Smooth muscle cell (in vitro differentiated cells): ENCODE data around the gene PDGFC. TPM values are rescaled to one million over a fixed set of nuclear protein-coding genes. Genes with fewer than 3 reads are reported as not detected.

Experiments used
- DNase-seq: peaks from one replicate; lab custom pipeline; 2025; ENCODE audit not compliant: unreplicated experiment; lab: John Stamatoyannopoulos, UW
- H2AFZ ChIP-seq: fragments of 200-600 bp; sonication (generic); 2 replicates; pipeline ENCODE4 v1.6.0; 2016; ENCODE audit warnings: antibody characterized with exemption, low read depth, mild to moderate bottlenecking
- H3F3A ChIP-seq: fragments of 200-600 bp; sonication (generic); 2 replicates; pipeline ENCODE4 v1.6.0; 2017; ENCODE audit warnings: antibody characterized with exemption, low read depth
- H3K27ac ChIP-seq: fragments of 200-600 bp; sonication (generic); 2 replicates; pipeline ENCODE4 v1.5.1; 2016; ENCODE audit warnings: low read depth, mild to moderate bottlenecking
- H3K27me3 ChIP-seq: fragments of 200-600 bp; sonication (generic); 2 replicates; pipeline ENCODE4 v1.6.1; 2016; ENCODE audit warnings: low read depth, mild to moderate bottlenecking
- H3K36me3 ChIP-seq: fragments of 200-600 bp; sonication (generic); 2 replicates; pipeline ENCODE4 v1.5.1; 2016; ENCODE audit warnings: low read depth
- H3K4me1 ChIP-seq: fragments of 200-600 bp; sonication (generic); 2 replicates; pipeline ENCODE4 v1.5.1; 2016; ENCODE audit warnings: low read depth
- H3K4me2 ChIP-seq: fragments of 200-600 bp; sonication (generic); 2 replicates; pipeline ENCODE4 v1.6.0; 2016; ENCODE audit warnings: mild to moderate bottlenecking
- H3K4me3 ChIP-seq: fragments of 200-600 bp; sonication (generic); 2 replicates; pipeline ENCODE4 v1.5.1; 2016; ENCODE audit warnings: mild to moderate bottlenecking
- H3K79me2 ChIP-seq: fragments of 200-600 bp; sonication (generic); 2 replicates; pipeline ENCODE4 v1.6.0; 2016; ENCODE audit warnings: low read depth, mild to moderate bottlenecking
- H3K9ac ChIP-seq: fragments of 200-600 bp; sonication (generic); 2 replicates; pipeline ENCODE4 v1.6.0; 2016; ENCODE audit warnings: low read depth
- H3K9me3 ChIP-seq: fragments of 200-600 bp; sonication (generic); replicated peaks from 2 replicates; pipeline ENCODE4 v1.5.1; 2016; ENCODE audit warnings: low read depth
- H4K20me1 ChIP-seq: fragments of 200-600 bp; sonication (generic); 2 replicates; pipeline ENCODE4 v1.6.0; 2016; ENCODE audit warnings: low read depth
- WGBS: methylation state at CpG from one replicate; pipeline ENCODE4 v1.1.7; 2016; ENCODE audit warnings: low lambda C conversion rate; 5-methylcytosine and 5-hydroxymethylcytosine counted together
- polyA plus RNA-seq: library from polyadenylated mRNA; unstranded; fragments of >200 nt; fragmentation: Nextera tagmentation; extraction: Ambion mirVana; gene quantifications from 2 replicates; pipeline ENCODE4 v1.2.1, GENCODE V29; 2016
- total RNA-seq: library from RNA; depleted of rRNA; stranded (reverse); fragments of >200 nt; gene quantifications from 2 replicates; pipeline ENCODE4 v1.2.3, GENCODE V29; 2014
- TF ChIP-seq, protein P1 (sequence below): fragments of 200-600 bp; sonication (generic); IDR thresholded peaks from 2 replicates; pipeline ENCODE4 v1.5.1; 2017; ENCODE audit warnings: borderline replicate concordance, mild to moderate bottlenecking, antibody characterized with exemption; ENCODE audit not compliant: insufficient read depth, poor library complexity, severe bottlenecking

The PDGFC gene
- total and polyA plus RNA-seq, 2 experiments from 2014 or later, result 56.5 to 135 TPM

DNA sequence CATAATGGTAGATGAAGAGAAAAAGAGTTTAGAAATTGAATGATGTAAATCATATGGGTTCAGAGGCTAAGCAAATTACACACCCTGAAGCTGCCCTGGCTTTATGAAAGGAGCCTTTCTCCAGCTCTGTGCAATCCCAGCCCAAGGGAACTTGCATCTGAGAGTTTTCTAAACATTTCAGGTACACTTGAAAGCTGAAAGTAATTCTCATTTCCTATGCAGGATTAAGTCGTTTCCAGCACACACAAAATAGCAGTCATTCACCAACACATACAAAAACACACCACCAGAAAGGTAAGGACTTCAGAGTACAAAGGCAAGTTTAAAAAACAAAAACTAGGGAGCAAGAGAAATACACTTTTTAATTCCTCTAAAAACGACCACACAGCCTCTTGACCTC, 1.7 kb downstream of the PDGFC start:
- Histone ChIP-seq H4K20me1 (peaks cover 12% of the 10 kb centered on the region), H2AFZ (peak overlapping the region; percentile 88), H3K9ac (peak overlapping the region; percentile 68), H3K9me3 (no peaks in the 10 kb centered on the region), H3K27me3 (no peaks in the 10 kb centered on the region), H3K4me2 (peak overlapping the region; percentile 87), H3K4me1 (peaks cover 19% of the 10 kb centered on the region), H3K36me3 (no peaks in the 10 kb centered on the region), H3K4me3 (peak overlapping the region; percentile 80), H3K27ac (peak overlapping the region; percentile 58), H3K79me2 (peaks cover 57% of the 10 kb centered on the region), H3F3A (peaks cover 4% of the 10 kb centered on the region)
- WGBS, result 2% methylated on average over 2 of the region's 2 CpGs
- TF ChIP-seq, protein P1, sequence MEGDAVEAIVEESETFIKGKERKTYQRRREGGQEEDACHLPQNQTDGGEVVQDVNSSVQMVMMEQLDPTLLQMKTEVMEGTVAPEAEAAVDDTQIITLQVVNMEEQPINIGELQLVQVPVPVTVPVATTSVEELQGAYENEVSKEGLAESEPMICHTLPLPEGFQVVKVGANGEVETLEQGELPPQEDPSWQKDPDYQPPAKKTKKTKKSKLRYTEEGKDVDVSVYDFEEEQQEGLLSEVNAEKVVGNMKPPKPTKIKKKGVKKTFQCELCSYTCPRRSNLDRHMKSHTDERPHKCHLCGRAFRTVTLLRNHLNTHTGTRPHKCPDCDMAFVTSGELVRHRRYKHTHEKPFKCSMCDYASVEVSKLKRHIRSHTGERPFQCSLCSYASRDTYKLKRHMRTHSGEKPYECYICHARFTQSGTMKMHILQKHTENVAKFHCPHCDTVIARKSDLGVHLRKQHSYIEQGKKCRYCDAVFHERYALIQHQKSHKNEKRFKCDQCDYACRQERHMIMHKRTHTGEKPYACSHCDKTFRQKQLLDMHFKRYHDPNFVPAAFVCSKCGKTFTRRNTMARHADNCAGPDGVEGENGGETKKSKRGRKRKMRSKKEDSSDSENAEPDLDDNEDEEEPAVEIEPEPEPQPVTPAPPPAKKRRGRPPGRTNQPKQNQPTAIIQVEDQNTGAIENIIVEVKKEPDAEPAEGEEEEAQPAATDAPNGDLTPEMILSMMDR, result no peak
- DNase-seq, result no peak

DNA sequence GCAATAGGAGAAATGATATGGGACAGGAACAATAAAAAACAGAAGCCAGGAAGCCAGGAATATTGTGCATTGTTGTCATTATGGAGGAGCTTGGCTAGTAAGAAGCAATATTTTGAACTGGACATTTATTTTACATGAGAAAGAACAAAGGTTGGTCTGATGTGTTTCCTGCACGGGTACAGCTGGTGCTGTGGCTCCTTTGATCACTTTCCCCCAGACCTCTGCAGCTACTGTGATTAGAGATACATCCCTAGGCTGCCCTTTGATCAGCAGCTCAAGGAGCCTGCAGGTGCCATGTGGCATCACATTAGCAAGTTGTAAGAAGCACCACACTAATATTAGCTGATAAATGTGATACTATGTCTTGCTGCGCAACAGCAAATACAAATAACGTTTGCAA, 2.5 kb downstream of the PDGFC start:
- H3K9ac ChIP-seq, result peak overlapping the region; percentile 15
- H4K20me1 ChIP-seq, result peaks cover 12% of the 10 kb centered on the region
- H2AFZ ChIP-seq, result no peak overlapping the region
- no peaks in the 10 kb centered on the region for H3K27me3 ChIP-seq
- H3K79me2 ChIP-seq, result peaks cover 65% of the 10 kb centered on the region
- WGBS, result 77% methylated on average over 3 of the region's 3 CpGs
- peak overlapping the region; percentile 58 for H3K27ac ChIP-seq
- peak overlapping the region; percentile 80 for H3K4me3 ChIP-seq
- H3K4me2 ChIP-seq, result peak overlapping the region; percentile 87
- H3K9me3 ChIP-seq, result no peaks in the 10 kb centered on the region
- TF ChIP-seq, protein P1, result no peak
- peaks cover 4% of the 10 kb centered on the region for H3F3A ChIP-seq
- H3K36me3 ChIP-seq, result no peaks in the 10 kb centered on the region
- peaks cover 13% of the 10 kb centered on the region for H3K4me1 ChIP-seq
- DNase-seq, result no peak

DNA sequence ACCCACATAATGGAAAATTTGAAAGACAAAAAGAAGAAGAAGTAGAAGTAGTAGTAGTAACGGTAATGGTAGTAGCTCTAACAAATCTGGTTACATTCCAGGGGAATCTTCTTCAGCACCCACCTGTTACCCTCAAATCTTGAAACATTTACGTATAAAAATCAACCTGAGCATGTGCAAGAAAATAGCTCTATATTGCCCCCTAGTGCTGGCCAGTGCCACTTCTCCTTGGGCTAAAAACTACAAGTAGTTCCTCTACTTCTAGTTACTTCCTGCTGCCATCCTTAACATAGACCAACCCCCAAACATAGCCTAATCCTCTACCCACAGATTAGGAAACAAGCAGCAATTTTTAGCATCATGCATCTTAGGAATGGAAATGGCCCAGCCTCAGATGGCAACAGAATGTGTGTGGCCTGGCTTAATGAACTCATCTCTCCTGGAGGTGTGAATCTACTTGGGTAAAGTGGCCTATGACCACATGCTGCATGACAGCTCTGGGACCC, 3.1 kb downstream of the PDGFC start:
- peaks cover 71% of the 10 kb centered on the region for H3K79me2 ChIP-seq
- H3K4me1 ChIP-seq, result peaks cover 11% of the 10 kb centered on the region
- no peaks in the 10 kb centered on the region for H3K36me3 ChIP-seq
- H4K20me1 ChIP-seq, result peaks cover 12% of the 10 kb centered on the region
- H3K9ac ChIP-seq, result peak overlapping the region; percentile 15
- 2% methylated on average over 2 of the region's 2 CpGs for WGBS
- peaks cover 4% of the 10 kb centered on the region for H3F3A ChIP-seq
- H2AFZ ChIP-seq, result no peak overlapping the region
- no peaks in the 10 kb centered on the region for H3K9me3 ChIP-seq
- H3K4me2 ChIP-seq, result peak overlapping the region; percentile 87
- H3K4me3 ChIP-seq, result peak overlapping the region; percentile 80
- H3K27ac ChIP-seq, result peak overlapping the region; percentile 58
- peak; percentile 12 for DNase-seq
- TF ChIP-seq, protein P1, result peak; percentile 87
- no peaks in the 10 kb centered on the region for H3K27me3 ChIP-seq

DNA sequence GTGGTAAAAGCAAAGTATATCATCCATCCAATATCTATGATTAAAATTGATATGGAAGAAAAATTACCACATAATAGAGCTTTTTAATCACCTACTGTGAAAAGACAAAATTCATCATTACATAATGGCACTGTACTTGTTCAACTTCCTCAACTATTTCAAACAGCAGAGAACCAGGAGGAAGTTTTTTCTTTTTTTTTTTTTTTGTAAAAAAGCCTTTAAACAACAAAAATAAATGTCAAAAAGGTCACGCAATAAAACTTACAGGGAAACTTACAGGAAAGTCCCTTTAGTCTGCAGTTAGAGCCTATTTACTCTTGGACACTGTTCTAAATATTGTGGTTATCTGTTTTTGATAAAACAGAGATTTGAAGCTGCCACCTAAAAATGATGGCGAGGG, 4.8 kb downstream of the PDGFC start:
- H3K4me2 ChIP-seq, result peak overlapping the region; percentile 87
- TF ChIP-seq, protein P1, result no peak
- peak overlapping the region; percentile 80 for H3K4me3 ChIP-seq
- no peak for DNase-seq
- H3K27me3 ChIP-seq, result no peaks in the 10 kb centered on the region
- peaks cover 4% of the 10 kb centered on the region for H3F3A ChIP-seq
- peak overlapping the region; percentile 0 for H3K9ac ChIP-seq
- no peak overlapping the region for H3K27ac ChIP-seq
- peaks cover 85% of the 10 kb centered on the region for H3K79me2 ChIP-seq
- H3K9me3 ChIP-seq, result no peaks in the 10 kb centered on the region
- no peak overlapping the region for H2AFZ ChIP-seq
- no peaks in the 10 kb centered on the region for H3K36me3 ChIP-seq
- WGBS, result 78% methylated on average over 2 of the region's 2 CpGs
- peaks cover 17% of the 10 kb centered on the region for H3K4me1 ChIP-seq
- peaks cover 26% of the 10 kb centered on the region for H4K20me1 ChIP-seq
